Measurements from ENCODE around the gene ZCWPW2. TPM values are rescaled to one million over a fixed set of nuclear protein-coding genes. Genes with fewer than 3 reads are reported as not detected.

Gene ZCWPW2
- total and polyA plus RNA-seq, 2 of the 4 experiments (the other 2 are of a cell fraction): 0.18 to 0.24 TPM

DNA sequence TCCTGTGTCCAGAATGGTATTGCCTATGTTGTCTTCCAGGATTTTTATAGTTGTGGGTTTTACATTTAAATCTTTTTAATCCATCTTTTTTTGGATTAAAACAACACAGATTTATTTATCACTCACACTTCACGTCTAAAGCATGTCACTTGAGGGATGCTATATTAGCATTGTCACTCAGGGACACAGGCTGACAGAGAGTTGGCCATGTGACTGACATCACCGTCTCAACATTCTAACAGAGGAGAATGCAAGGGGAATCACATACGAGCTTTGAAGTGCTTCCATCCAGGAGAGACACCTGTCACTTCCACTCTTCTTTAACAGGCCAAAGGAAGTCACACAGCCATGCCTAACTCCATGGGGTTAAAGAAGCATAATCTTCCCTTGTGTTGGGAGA, 204.7 kb downstream of the ZCWPW2 start:
- WGBS, 2 experiments (ENCODE audit: extremely low coverage in 2 of 2, insufficient read length in 1 of 2): 100% methylated on average over 1 of the region's 3 CpGs; no CpG with 5 or more reads in 1 of the 2 experiments
- Histone ChIP-seq H2BK20ac (ENCODE audit: low read depth, low read length) (no peak overlapping the region), H3K4ac (ENCODE audit: low read depth, low read length) (no peak overlapping the region), H2AFZ (replicated peaks; ENCODE audit: low read length, poor library complexity) (no peak overlapping the region), H2BK5ac (ENCODE audit: low read depth, low read length, poor library complexity, severe bottlenecking) (peak overlapping the region; percentile 26), H3K23ac (ENCODE audit: low read depth, low read length) (no peak overlapping the region), H4K8ac (ENCODE audit: low read depth in 2 of 2, low read length in 2 of 2) (no peak overlapping the region), H3K18ac (ENCODE audit: low read depth, low read length) (no peak overlapping the region), H3K56ac (ENCODE audit: extremely low read depth, insufficient read depth, low read length) (no peak overlapping the region), H2AK5ac (ENCODE audit: low read depth, low read length) (no peak overlapping the region), H3K36me3 (ENCODE audit: control insufficient read depth, insufficient read depth, low read length) (no peaks in the 10 kb centered on the region), H2AK9ac (replicated peaks; ENCODE audit: low read depth, low read length, poor library complexity) (no peak overlapping the region), H3K9ac (ENCODE audit: low read depth, low read length) (no peak overlapping the region), H2BK120ac (ENCODE audit: low read depth, low read length) (no peak overlapping the region), H3K14ac (replicated peaks; ENCODE audit: low read depth, low read length) (no peak overlapping the region), H3K9me3 (ENCODE audit: control insufficient read depth, insufficient read depth, low read length) (no peaks in the 10 kb centered on the region), H4K91ac (ENCODE audit: insufficient read depth, low read depth, low read length) (no peak overlapping the region), H3K4me3 (ENCODE audit: insufficient read depth, low read depth, low read length) (no peak overlapping the region), H3K4me1 (ENCODE audit: control insufficient read depth, insufficient read depth, low read length) (no peaks in the 10 kb centered on the region), H4K5ac (ENCODE audit: low read depth, low read length) (no peak overlapping the region), H3K4me2 (ENCODE audit: low read depth, low read length) (no peak overlapping the region), H3K9me1 (ENCODE audit: insufficient read depth, low read length) (no peaks in the 10 kb centered on the region), H4K20me1 (ENCODE audit: insufficient read depth, low read length) (no peaks in the 10 kb centered on the region), H2BK15ac (ENCODE audit: low read depth, low read length) (no peak overlapping the region), H3K27me3 (ENCODE audit: control insufficient read depth, insufficient read depth, low read length) (no peaks in the 10 kb centered on the region), H3K27ac (ENCODE audit: insufficient read depth, low read length) (no peak overlapping the region), H3K79me1 (ENCODE audit: low read depth in 1 of 2, low read length in 2 of 2) (no peaks in the 10 kb centered on the region)
- in situ Hi-C loops (cut with MboI; ENCODE audit: low sequenced_read_pairs): no loop called here
- dilution Hi-C loops (cut with HindIII; ENCODE audit: low sequenced_read_pairs, unreplicated experiment): no loop called here
- DNase-seq (no peak), ATAC-seq (ENCODE audit: low read depth) (no peak)
- intact Hi-C loops (cut with micrococcal nuclease): no loop called here
- CTCF ChIA-PET: no interaction called here
- BruUV-seq (replicated peaks): no TSS peak
- POLR2A ChIA-PET (ENCODE audit: unreplicated experiment): no interaction called here
- TF ChIP-seq, protein P1, sequence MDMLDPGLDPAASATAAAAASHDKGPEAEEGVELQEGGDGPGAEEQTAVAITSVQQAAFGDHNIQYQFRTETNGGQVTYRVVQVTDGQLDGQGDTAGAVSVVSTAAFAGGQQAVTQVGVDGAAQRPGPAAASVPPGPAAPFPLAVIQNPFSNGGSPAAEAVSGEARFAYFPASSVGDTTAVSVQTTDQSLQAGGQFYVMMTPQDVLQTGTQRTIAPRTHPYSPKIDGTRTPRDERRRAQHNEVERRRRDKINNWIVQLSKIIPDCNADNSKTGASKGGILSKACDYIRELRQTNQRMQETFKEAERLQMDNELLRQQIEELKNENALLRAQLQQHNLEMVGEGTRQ (IDR thresholded peaks at IDR 0.05; ENCODE audit: low read depth, low read length): no peak
- TF ChIP-seq MAFK (IDR thresholded peaks at IDR 0.05; ENCODE audit: low read depth, low read length) (no peak), BHLHE40 (IDR thresholded peaks at IDR 0.05; ENCODE audit: low read depth, low read length) (no peak), SMC3 (IDR thresholded peaks at IDR 0.05; ENCODE audit: low read depth, low read length) (no peak), CEBPB (IDR thresholded peaks at IDR 0.05; ENCODE audit: low read depth, low read length) (no peak), MAZ (IDR thresholded peaks at IDR 0.05; ENCODE audit: borderline replicate concordance, low read depth, low read length) (no peak), POLR2A (IDR thresholded peaks at IDR 0.05; ENCODE audit: low read depth, low read length) (no peak), RAD21 (IDR thresholded peaks at IDR 0.05; ENCODE audit: low read length) (no peak), RFX5 (IDR thresholded peaks at IDR 0.05; ENCODE audit: low read depth, low read length) (no peak), NFE2L2 (IDR thresholded peaks at IDR 0.05; ENCODE audit: low read depth, low read length) (no peak), FOS (IDR thresholded peaks at IDR 0.05; ENCODE audit: low read depth, low read length) (no peak), CHD1 (IDR thresholded peaks at IDR 0.05; ENCODE audit: low read depth, low read length) (no peak), MXI1 (IDR thresholded peaks at IDR 0.05; ENCODE audit: borderline replicate concordance, low read depth, low read length) (no peak), RCOR1 (IDR thresholded peaks at IDR 0.05; ENCODE audit: insufficient replicate concordance, low read length) (no peak)
- TF ChIP-seq, protein P2, sequence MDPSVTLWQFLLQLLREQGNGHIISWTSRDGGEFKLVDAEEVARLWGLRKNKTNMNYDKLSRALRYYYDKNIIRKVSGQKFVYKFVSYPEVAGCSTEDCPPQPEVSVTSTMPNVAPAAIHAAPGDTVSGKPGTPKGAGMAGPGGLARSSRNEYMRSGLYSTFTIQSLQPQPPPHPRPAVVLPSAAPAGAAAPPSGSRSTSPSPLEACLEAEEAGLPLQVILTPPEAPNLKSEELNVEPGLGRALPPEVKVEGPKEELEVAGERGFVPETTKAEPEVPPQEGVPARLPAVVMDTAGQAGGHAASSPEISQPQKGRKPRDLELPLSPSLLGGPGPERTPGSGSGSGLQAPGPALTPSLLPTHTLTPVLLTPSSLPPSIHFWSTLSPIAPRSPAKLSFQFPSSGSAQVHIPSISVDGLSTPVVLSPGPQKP (IDR thresholded peaks at IDR 0.05; ENCODE audit: borderline replicate concordance, low read depth, low read length): no peak
- TF ChIP-seq, protein P3, sequence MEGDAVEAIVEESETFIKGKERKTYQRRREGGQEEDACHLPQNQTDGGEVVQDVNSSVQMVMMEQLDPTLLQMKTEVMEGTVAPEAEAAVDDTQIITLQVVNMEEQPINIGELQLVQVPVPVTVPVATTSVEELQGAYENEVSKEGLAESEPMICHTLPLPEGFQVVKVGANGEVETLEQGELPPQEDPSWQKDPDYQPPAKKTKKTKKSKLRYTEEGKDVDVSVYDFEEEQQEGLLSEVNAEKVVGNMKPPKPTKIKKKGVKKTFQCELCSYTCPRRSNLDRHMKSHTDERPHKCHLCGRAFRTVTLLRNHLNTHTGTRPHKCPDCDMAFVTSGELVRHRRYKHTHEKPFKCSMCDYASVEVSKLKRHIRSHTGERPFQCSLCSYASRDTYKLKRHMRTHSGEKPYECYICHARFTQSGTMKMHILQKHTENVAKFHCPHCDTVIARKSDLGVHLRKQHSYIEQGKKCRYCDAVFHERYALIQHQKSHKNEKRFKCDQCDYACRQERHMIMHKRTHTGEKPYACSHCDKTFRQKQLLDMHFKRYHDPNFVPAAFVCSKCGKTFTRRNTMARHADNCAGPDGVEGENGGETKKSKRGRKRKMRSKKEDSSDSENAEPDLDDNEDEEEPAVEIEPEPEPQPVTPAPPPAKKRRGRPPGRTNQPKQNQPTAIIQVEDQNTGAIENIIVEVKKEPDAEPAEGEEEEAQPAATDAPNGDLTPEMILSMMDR (conservative IDR thresholded peaks at IDR 0.05; ENCODE audit: low read depth, low read length): no peak

Data from IMR-90 (cell line).